Measurements from ENCODE around the gene PLA2G2D.

PLA2G2D gene

GRCh38 chr1:20083178-20083944 is 36.0 kb downstream of the PLA2G2D start:
- DNase-seq, result no peak

GRCh38 chr1:20082772-20083171 is 36.6 kb downstream of the PLA2G2D start:
- no peak for DNase-seq

- DNase-seq, result no peak
Measured at GRCh38 chr1:20081353-20081810, 38.0 kb downstream of the PLA2G2D start.

- DNase-seq, result no peak
Measured at GRCh38 chr1:20080441-20081352, 38.6 kb downstream of the PLA2G2D start.

GRCh38 chr1:20079661-20080305 is 39.6 kb downstream of the PLA2G2D start:
- DNase-seq, result no peak

- DNase-seq, result no peak
Measured at GRCh38 chr1:20078711-20079110, 40.6 kb downstream of the PLA2G2D start.

GRCh38 chr1:20078171-20078651 is 41.1 kb downstream of the PLA2G2D start:
- no peak for DNase-seq

GRCh38 chr1:20076710-20077461 is 42.5 kb downstream of the PLA2G2D start:
- DNase-seq, result no peak

GRCh38 chr1:20076223-20076622 is 43.1 kb downstream of the PLA2G2D start:
- no peak for DNase-seq

- DNase-seq, result no peak
Measured at GRCh38 chr1:20075345-20075744, 44.0 kb downstream of the PLA2G2D start.

- DNase-seq, result no peak
Measured at GRCh38 chr1:20074725-20075171, 44.6 kb downstream of the PLA2G2D start.

- no peak for DNase-seq
Measured at GRCh38 chr1:20074055-20074724, 45.1 kb downstream of the PLA2G2D start.

- no peak for DNase-seq
Measured at GRCh38 chr1:20073256-20073655, 46.1 kb downstream of the PLA2G2D start.

- DNase-seq, result no peak
Measured at GRCh38 chr1:20072771-20073170, 46.6 kb downstream of the PLA2G2D start.

GRCh38 chr1:20071416-20071815 is 47.9 kb downstream of the PLA2G2D start:
- DNase-seq, result no peak

- no peak for DNase-seq
Measured at GRCh38 chr1:20070357-20070756, 49.0 kb downstream of the PLA2G2D start.

- no peak for DNase-seq
Measured at GRCh38 chr1:20069874-20070273, 49.5 kb downstream of the PLA2G2D start, which contains the start of gene PLA2G5. Gene PLA2G5 (plus strand): TSS chr1:20070194. CDS start chr1:20084831, 14,637 bp downstream.

- no peak for DNase-seq
Measured at GRCh38 chr1:20068722-20069121, 50.6 kb downstream of the PLA2G2D start.

- DNase-seq, result no peak
Measured at GRCh38 chr1:20063861-20064292, 55.5 kb downstream of the PLA2G2D start.

Measured in NCI-H69 (cell line).